H9 (cell line): ENCODE results near the gene SMG7. TPM values are rescaled to one million over a fixed set of nuclear protein-coding genes. Genes with fewer than 3 reads are reported as not detected.

Experiments
- DNase-seq: peaks from one replicate; pipeline ENCODE4 v3.0.0-alpha.2; 2017
- H2AFZ ChIP-seq: one replicate; pipeline ENCODE4 v1.6.1; 2013; ENCODE audit warnings: mild to moderate bottlenecking, low read length, control low read depth, moderate library complexity
- H2AK5ac ChIP-seq: 2 replicates; pipeline ENCODE4 v1.6.1; 2013; ENCODE audit warnings: low read length, control low read depth, mixed read lengths; ENCODE audit not compliant: insufficient read length
- H2BK120ac ChIP-seq: one replicate; pipeline ENCODE4 v1.6.1; 2013; ENCODE audit warnings: low read depth, mild to moderate bottlenecking, low read length, control low read depth, inconsistent platforms; ENCODE audit not compliant: poor library complexity, severe bottlenecking
- H2BK12ac ChIP-seq: 2 replicates; pipeline ENCODE4 v1.6.1; 2013; ENCODE audit warnings: low read length, control low read depth, mixed read lengths, low read depth; ENCODE audit not compliant: insufficient read length
- H2BK15ac ChIP-seq: 2 replicates; pipeline ENCODE4 v1.6.1; 2013; ENCODE audit warnings: low read depth, low read length, control low read depth
- H2BK20ac ChIP-seq: one replicate; pipeline ENCODE4 v1.6.1; 2013; ENCODE audit warnings: low read depth, mild to moderate bottlenecking, low read length, control low read depth, inconsistent platforms; ENCODE audit not compliant: poor library complexity, severe bottlenecking
- H2BK5ac ChIP-seq: 2 replicates; pipeline ENCODE4 v1.6.1; 2013; ENCODE audit warnings: low read length, control low read depth, mixed read lengths; ENCODE audit not compliant: insufficient read length
- H3K14ac ChIP-seq: 2 replicates; pipeline ENCODE4 v1.6.1; 2013; ENCODE audit warnings: low read length, control low read depth; ENCODE audit not compliant: insufficient read depth
- H3K18ac ChIP-seq: 2 replicates; pipeline ENCODE4 v1.6.1; 2013; ENCODE audit warnings: low read depth, mild to moderate bottlenecking, mixed read lengths, low read length, control low read depth; ENCODE audit not compliant: insufficient read length
- H3K23ac ChIP-seq: 2 replicates; pipeline ENCODE4 v1.6.1; 2013; ENCODE audit warnings: low read length, control low read depth, mixed read lengths, low read depth; ENCODE audit not compliant: insufficient read length
- H3K23me2 ChIP-seq: 2 replicates; pipeline ENCODE4 v1.6.1; 2013; ENCODE audit warnings: low read depth, mild to moderate bottlenecking, mixed read lengths, low read length, control low read depth; ENCODE audit not compliant: insufficient read length, poor library complexity, severe bottlenecking
- H3K27ac ChIP-seq: 2 replicates; pipeline ENCODE4 v1.5.1; 2013; ENCODE audit warnings: low read length, control low read depth, mixed read lengths, low read depth; ENCODE audit not compliant: insufficient read length
- H3K27me3 ChIP-seq: 2 replicates; pipeline ENCODE4 v1.6.1; 2013; ENCODE audit warnings: low read length, control low read depth, inconsistent platforms; ENCODE audit not compliant: insufficient read depth
- H3K4ac ChIP-seq: 2 replicates; pipeline ENCODE4 v1.6.1; 2013; ENCODE audit warnings: low read depth, mild to moderate bottlenecking, control low read depth, inconsistent platforms, low read length, moderate library complexity
- H3K4me1 ChIP-seq: 2 replicates; pipeline ENCODE4 v1.6.1; 2013; ENCODE audit warnings: low read length, control low read depth, inconsistent platforms; ENCODE audit not compliant: insufficient read depth
- H3K4me2 ChIP-seq: 2 replicates; pipeline ENCODE4 v1.6.1; 2013; ENCODE audit warnings: low read length, control low read depth, mixed read lengths; ENCODE audit not compliant: insufficient read length, insufficient read depth
- H3K56ac ChIP-seq: 2 replicates; pipeline ENCODE4 v1.6.1; 2013; ENCODE audit warnings: low read depth, mild to moderate bottlenecking, mixed read lengths, low read length, control low read depth; ENCODE audit not compliant: insufficient read length
- H3K79me1 ChIP-seq: 2 replicates; pipeline ENCODE4 v1.6.1; 2013; ENCODE audit warnings: low read depth, mild to moderate bottlenecking, moderate library complexity, low read length, control low read depth, inconsistent platforms; ENCODE audit not compliant: insufficient read depth, poor library complexity, severe bottlenecking
- H3K79me2 ChIP-seq: 2 replicates; pipeline ENCODE4 v1.6.1; 2013; ENCODE audit warnings: low read length, control low read depth, inconsistent platforms; ENCODE audit not compliant: insufficient read depth
- H3K9ac ChIP-seq: 2 replicates; pipeline ENCODE4 v1.6.1; 2013; ENCODE audit warnings: low read length, control low read depth, mixed read lengths; ENCODE audit not compliant: insufficient read length; ENCODE audit errors: extremely low read depth
- H3K9me3 ChIP-seq: one replicate; pipeline ENCODE4 v1.6.1; 2013; ENCODE audit warnings: low read depth, low read length, inconsistent platforms; ENCODE audit not compliant: control insufficient read depth
- H3T11ph ChIP-seq: one replicate; pipeline ENCODE4 v1.6.1; 2013; ENCODE audit warnings: mild to moderate bottlenecking, low read length, control low read depth, inconsistent platforms
- H4K20me1 ChIP-seq: one replicate; pipeline ENCODE4 v1.6.1; 2013; ENCODE audit not compliant: control insufficient read depth, insufficient read length, insufficient read depth
- H4K5ac ChIP-seq: 2 replicates; pipeline ENCODE4 v1.6.1; 2013; ENCODE audit warnings: low read depth, mild to moderate bottlenecking, mixed read lengths, low read length, control low read depth; ENCODE audit not compliant: insufficient read length
- H4K8ac ChIP-seq: replicated peaks from 2 replicates; pipeline ENCODE4 v1.6.1; 2013; ENCODE audit warnings: low read length, control low read depth, mixed read lengths, low read depth; ENCODE audit not compliant: insufficient read length
- H4K91ac ChIP-seq: 2 replicates; pipeline ENCODE4 v1.6.1; 2013; ENCODE audit warnings: low read depth, mild to moderate bottlenecking, moderate library complexity, mixed read lengths, low read length, control low read depth; ENCODE audit not compliant: insufficient read length
- H3K27ac Mint-ChIP-seq, 3 experiments: 2 replicates in 2 of 3; 3 replicates in 1 of 3; pipeline ENCODE4 v1.8.0; 2020 to 2021; ENCODE audit warnings: mixed read lengths in 3 of 3, mild to moderate bottlenecking in 1 of 3, moderate library complexity in 1 of 3
- H3K27me3 Mint-ChIP-seq: 2 replicates; pipeline ENCODE4 v1.8.0; 2021; ENCODE audit warnings: low read depth, mild to moderate bottlenecking, moderate library complexity, mixed read lengths
- H3K36me3 Mint-ChIP-seq, 3 experiments: 2 replicates in 2 of 3; 3 replicates in 1 of 3; pipeline ENCODE4 v1.8.0; 2020 to 2021; ENCODE audit warnings: low read depth in 3 of 3, mixed read lengths in 3 of 3; ENCODE audit not compliant: insufficient read depth in 1 of 3
- H3K4me1 Mint-ChIP-seq, 2 experiments: 2 replicates each; pipeline ENCODE4 v1.8.0; 2020; ENCODE audit warnings: mixed read lengths in 2 of 2
- H3K4me3 Mint-ChIP-seq, 2 experiments: 2 replicates in 1 of 2; 3 replicates in 1 of 2; pipeline ENCODE4 v1.8.0; 2020 to 2021; ENCODE audit warnings: mild to moderate bottlenecking in 2 of 2, mixed read lengths in 2 of 2, moderate library complexity in 1 of 2
- H3K9me3 Mint-ChIP-seq, 2 experiments: 2 replicates in 1 of 2; 3 replicates in 1 of 2; pipeline ENCODE4 v1.8.0; 2020; ENCODE audit warnings: mild to moderate bottlenecking in 2 of 2, mixed read lengths in 2 of 2, moderate library complexity in 1 of 2
- WGBS: extraction: QIAGEN DNeasy Blood & Tissue Kit; methylation state at CpG from one replicate; pipeline ENCODE4 v1.1.7; 2013; ENCODE audit warnings: missing lambda C conversion rate, low lambda C conversion rate, mixed read lengths; ENCODE audit not compliant: insufficient read length; ENCODE audit errors: extremely low coverage; 5-methylcytosine and 5-hydroxymethylcytosine counted together
- total RNA-seq: library from RNA; stranded (reverse); gene quantifications from 2 replicates; pipeline ENCODE4 v1.2.1, GENCODE V29; 2021
- TF ChIP-seq, protein P1 (sequence below): fragments of 200-600 bp; sonication (generic); conservative IDR thresholded peaks from 3 replicates; pipeline ENCODE4 v1.8.0; 2021; ENCODE audit warnings: antibody characterized with exemption, mild to moderate bottlenecking

The SMG7 gene
- total RNA-seq, 1 experiment from 2014 or later, result 77.0 TPM

DNA sequence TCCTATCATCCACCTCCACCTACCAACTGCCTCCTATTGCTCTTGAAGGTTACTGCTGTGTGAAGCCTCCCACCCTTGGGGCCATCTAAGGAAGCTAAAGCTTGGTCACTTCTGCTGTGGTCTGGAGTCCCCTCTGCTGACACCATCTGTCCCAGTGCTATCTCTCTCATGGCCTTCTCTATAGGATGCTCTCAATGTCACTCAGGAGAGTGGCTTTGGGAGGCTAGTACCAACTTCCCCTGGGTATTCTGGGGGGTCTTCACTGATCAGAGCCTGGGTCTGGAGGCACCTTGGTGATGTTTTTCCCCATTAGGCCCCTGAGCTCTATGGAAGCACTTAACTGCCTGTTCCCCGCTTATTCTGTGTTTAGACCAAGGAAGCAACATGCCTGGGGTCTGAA is 130.2 kb downstream of the SMG7 start:
- H3K9me3 Mint-ChIP-seq, result no peaks in the 10 kb centered on the region

More for the DNA sequence above, 130.2 kb downstream of the SMG7 start:
- H3K4me2 ChIP-seq, result no peak overlapping the region
- no peak overlapping the region for H4K8ac ChIP-seq
- no peak overlapping the region for H3K56ac ChIP-seq
- H3K4me1 ChIP-seq, result no peaks in the 10 kb centered on the region
- H3K27me3 ChIP-seq, result no peaks in the 10 kb centered on the region; the same call in 1 of the 2 replicates
- H4K20me1 ChIP-seq, result no peaks in the 10 kb centered on the region
- H3K79me1 ChIP-seq, result no peaks in the 10 kb centered on the region
- H2BK20ac ChIP-seq, result no peak overlapping the region
- no peak overlapping the region for H2BK12ac ChIP-seq
- H2BK120ac ChIP-seq, result no peak overlapping the region
- H3K23me2 ChIP-seq, result no peaks in the 10 kb centered on the region
- H3K9ac ChIP-seq, result no peak overlapping the region
- H3K4ac ChIP-seq, result no peak overlapping the region
- no peak overlapping the region for H2BK15ac ChIP-seq
- Mint-ChIP-seq H3K4me1 (no peaks in the 10 kb centered on the region), H3K36me3 (no peaks in the 10 kb centered on the region), H3K4me3 (no peak overlapping the region), H3K27ac (no peak overlapping the region), H3K27me3 (no peaks in the 10 kb centered on the region; the same call in none of the 2 replicates)
- H3K9me3 ChIP-seq, result no peaks in the 10 kb centered on the region
- TF ChIP-seq, protein P1, sequence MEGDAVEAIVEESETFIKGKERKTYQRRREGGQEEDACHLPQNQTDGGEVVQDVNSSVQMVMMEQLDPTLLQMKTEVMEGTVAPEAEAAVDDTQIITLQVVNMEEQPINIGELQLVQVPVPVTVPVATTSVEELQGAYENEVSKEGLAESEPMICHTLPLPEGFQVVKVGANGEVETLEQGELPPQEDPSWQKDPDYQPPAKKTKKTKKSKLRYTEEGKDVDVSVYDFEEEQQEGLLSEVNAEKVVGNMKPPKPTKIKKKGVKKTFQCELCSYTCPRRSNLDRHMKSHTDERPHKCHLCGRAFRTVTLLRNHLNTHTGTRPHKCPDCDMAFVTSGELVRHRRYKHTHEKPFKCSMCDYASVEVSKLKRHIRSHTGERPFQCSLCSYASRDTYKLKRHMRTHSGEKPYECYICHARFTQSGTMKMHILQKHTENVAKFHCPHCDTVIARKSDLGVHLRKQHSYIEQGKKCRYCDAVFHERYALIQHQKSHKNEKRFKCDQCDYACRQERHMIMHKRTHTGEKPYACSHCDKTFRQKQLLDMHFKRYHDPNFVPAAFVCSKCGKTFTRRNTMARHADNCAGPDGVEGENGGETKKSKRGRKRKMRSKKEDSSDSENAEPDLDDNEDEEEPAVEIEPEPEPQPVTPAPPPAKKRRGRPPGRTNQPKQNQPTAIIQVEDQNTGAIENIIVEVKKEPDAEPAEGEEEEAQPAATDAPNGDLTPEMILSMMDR, result no peak
- H4K5ac ChIP-seq, result no peak overlapping the region
- DNase-seq, result no peak
- no peak overlapping the region for H2AK5ac ChIP-seq
- H3K79me2 ChIP-seq, result no peaks in the 10 kb centered on the region
- H3K18ac ChIP-seq, result no peak overlapping the region
- WGBS, result no CpG with 5 or more reads among the region's 1 CpG
- H2BK5ac ChIP-seq, result no peak overlapping the region
- no peak overlapping the region for H3K27ac ChIP-seq
- no peak overlapping the region for H3K14ac ChIP-seq
- H3T11ph ChIP-seq, result no peak overlapping the region
- no peak overlapping the region for H4K91ac ChIP-seq
- H2AFZ ChIP-seq, result no peak overlapping the region
- no peak overlapping the region for H3K23ac ChIP-seq

Other genes with a start within 250 kb of the SMG7 start
- 11.4 and 11.5 TPM in 2 replicates for gene NMNAT2, start 54.1 kb upstream of the SMG7 start, total RNA-seq
- gene NCF2, start 118.0 kb downstream of the SMG7 start, total RNA-seq, result not detected in 2 replicates
- gene ARPC5, start 163.3 kb downstream of the SMG7 start, total RNA-seq, result 67.7 and 69.7 TPM in 2 replicates
- not detected in 2 replicates for gene APOBEC4, start 180.8 kb downstream of the SMG7 start, total RNA-seq